Right lobe of liver (tissue), 4 donors: ENCODE results near the gene ACYP1.

Experiments used
- POLR2A ChIP-seq: fragments of 450-650 bp; IDR thresholded peaks from one replicate; pipeline ENCODE4 v1.6.1; 2017; ENCODE audit warnings: antibody characterized with exemption, mild to moderate bottlenecking
- TF ChIP-seq, protein P1 (sequence below), 4 donors: fragments of 200-600 bp in 3 of 4; fragments of 450-650 bp in 1 of 4; IDR thresholded peaks; one replicate each; pipeline versions ENCODE4 v1.5.1 to v1.8.0; 2016 to 2022; ENCODE audit warnings: antibody characterized with exemption in 4 of 4, mild to moderate bottlenecking in 2 of 4
- donor health status: DM: no; HTN: no; CAD: no.
- donor health status: DM: no; HTN: no; CAD: no.
- donor health status: DM: no; HTN: yes; CAD: no.

DNA sequence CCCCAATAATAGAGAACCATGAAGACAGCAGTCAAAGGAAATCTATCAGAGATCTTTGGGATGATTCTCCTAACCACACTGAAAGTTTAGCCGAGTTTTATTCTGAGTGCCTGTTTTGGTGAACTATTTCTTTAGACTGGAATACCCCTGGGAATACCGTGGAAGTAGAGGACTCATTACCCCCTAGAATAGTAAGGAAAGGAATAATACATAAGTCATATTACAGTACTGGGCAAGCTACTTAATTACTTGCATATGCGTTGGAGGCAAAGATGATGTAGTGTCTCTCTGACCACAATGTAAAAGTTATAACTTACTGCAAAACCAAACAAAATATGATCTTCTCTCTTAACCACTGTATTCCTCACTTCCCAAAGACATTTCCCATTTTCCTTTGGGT lies 31.1 kb upstream of the ACYP1 start:
- TF ChIP-seq POLR2A, result no peak
- TF ChIP-seq, protein P1, sequence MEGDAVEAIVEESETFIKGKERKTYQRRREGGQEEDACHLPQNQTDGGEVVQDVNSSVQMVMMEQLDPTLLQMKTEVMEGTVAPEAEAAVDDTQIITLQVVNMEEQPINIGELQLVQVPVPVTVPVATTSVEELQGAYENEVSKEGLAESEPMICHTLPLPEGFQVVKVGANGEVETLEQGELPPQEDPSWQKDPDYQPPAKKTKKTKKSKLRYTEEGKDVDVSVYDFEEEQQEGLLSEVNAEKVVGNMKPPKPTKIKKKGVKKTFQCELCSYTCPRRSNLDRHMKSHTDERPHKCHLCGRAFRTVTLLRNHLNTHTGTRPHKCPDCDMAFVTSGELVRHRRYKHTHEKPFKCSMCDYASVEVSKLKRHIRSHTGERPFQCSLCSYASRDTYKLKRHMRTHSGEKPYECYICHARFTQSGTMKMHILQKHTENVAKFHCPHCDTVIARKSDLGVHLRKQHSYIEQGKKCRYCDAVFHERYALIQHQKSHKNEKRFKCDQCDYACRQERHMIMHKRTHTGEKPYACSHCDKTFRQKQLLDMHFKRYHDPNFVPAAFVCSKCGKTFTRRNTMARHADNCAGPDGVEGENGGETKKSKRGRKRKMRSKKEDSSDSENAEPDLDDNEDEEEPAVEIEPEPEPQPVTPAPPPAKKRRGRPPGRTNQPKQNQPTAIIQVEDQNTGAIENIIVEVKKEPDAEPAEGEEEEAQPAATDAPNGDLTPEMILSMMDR (IDR thresholded peaks at IDR 0.05), result no peak
